Heart right ventricle (tissue), 16 donors: ENCODE measurements around the gene BRAT1. TPM values are rescaled to one million over a fixed set of nuclear protein-coding genes. Genes with fewer than 3 reads are reported as not detected.

ENCODE experiments used
- ATAC-seq, 8 donors: fragments of 200-7000 bp; cut with Tn5 transposase; one replicate each; pipeline ENCODE4 v1.9.1; 2020; ENCODE audit warnings: mild to moderate bottlenecking in 8 of 8, moderate library complexity in 8 of 8, moderate number of reproducible peaks in 1 of 8
- DNase-seq, 2 donors: peaks; one replicate each; pipeline ENCODE4 v3.0.0-alpha.2; 2020
- H3K27ac ChIP-seq, 10 donors: fragments of 200-600 bp; sonication (generic) in 2 of 10; one replicate each; pipeline versions ENCODE4 v1.5.0 to v1.8.0; 2020 to 2022; ENCODE audit warnings: mild to moderate bottlenecking in 3 of 10
- H3K27me3 ChIP-seq, 7 donors: fragments of 200-600 bp; one replicate each; pipeline ENCODE4 v1.8.0; 2021 to 2022; ENCODE audit warnings: mild to moderate bottlenecking in 2 of 7
- H3K36me3 ChIP-seq, 9 donors: fragments of 200-600 bp; sonication (generic) in 1 of 9; one replicate each; pipeline versions ENCODE4 v1.5.0 to v1.8.0; 2020 to 2022; ENCODE audit warnings: mild to moderate bottlenecking in 2 of 9
- H3K4me1 ChIP-seq, 9 donors: fragments of 200-600 bp; sonication (generic) in 1 of 9; one replicate each; pipeline versions ENCODE4 v1.5.0 to v1.8.0; 2020 to 2022; ENCODE audit warnings: mild to moderate bottlenecking in 4 of 9
- H3K4me3 ChIP-seq, 10 donors: fragments of 200-600 bp; sonication (generic) in 2 of 10; one replicate each; pipeline versions ENCODE4 v1.5.0 to v1.8.0; 2020 to 2022; ENCODE audit warnings: mild to moderate bottlenecking in 7 of 10, moderate library complexity in 2 of 10
- H3K9me3 ChIP-seq, 11 donors: fragments of 200-600 bp in 10 of 11; sonication (generic) in 2 of 11; one replicate each; pipeline versions ENCODE4 v1.5.0 to v1.8.0; 2013 to 2022; ENCODE audit warnings: mild to moderate bottlenecking in 2 of 11, control low read depth in 1 of 11, moderate library complexity in 1 of 11
- WGBS, 2 donors: extraction: QIAGEN DNeasy Blood & Tissue Kit; methylation state at CpG; one replicate each; pipeline ENCODE4 v1.1.7; 2013; ENCODE audit warnings: inconsistent platforms in 1 of 2; 5-methylcytosine and 5-hydroxymethylcytosine counted together
- intact Hi-C, 10 donors: fragments of 100-400 bp; cut with DNase I; formaldehyde crosslinking; loops; one replicate each; pipeline versions ENCODE4 v1.11.1 to v1.14.2; 2022
- microRNA-seq, 2 donors: library from miRNA; unstranded; fragments of <30 nt; microRNA quantifications; one replicate each; pipeline ENCODE4 v1.2.0, GENCODE V29; 2021
- polyA plus RNA-seq, 2 donors: library from polyadenylated mRNA; stranded (reverse); fragments of 200-250 nt; gene quantifications; one replicate each; pipeline ENCODE4 v1.2.3, GENCODE V29; 2013
- total RNA-seq, 10 donors: library from RNA; stranded (reverse); fragmentation: NEBNext Ultra II Directional in 3 of 10; extraction: Animal tissue kit (Norgen Biotek cat#: 25700) in 3 of 10; gene quantifications; one replicate each; pipeline versions ENCODE4 v1.2.1 to v1.2.4, GENCODE V29; 2021 to 2023
- TF ChIP-seq, protein P1 (sequence below), 9 donors: fragments of 200-600 bp; sonication (generic) in 2 of 9; IDR thresholded peaks; one replicate each; pipeline versions ENCODE4 v1.5.0 to v1.8.0; 2021 to 2022; ENCODE audit warnings: antibody characterized with exemption in 9 of 9, mild to moderate bottlenecking in 5 of 9, moderate library complexity in 1 of 9
- donor health status: Arrhythmogenic right ventricular cardiomyopathy.
- donor health status: ischemic (EF 13 %, LVEDD 7.1; RV severe dilation, severe dysfunction).
- donor health status: healthy with polysubstance abuse.
- donor health status: DM: no; HTN: yes; CAD: no.
- donor health status: DM: no; HTN: no; CAD: no.
- donor health status: ischemic (EF 25% LVEDD 6.9; RV normal size, moderate dysfunction).
- donor health status: ischemic (EF 25% LVEDD 5.7; RV mildly dilated, moderate dysfunction).
- donor health status: healthy.
- donor health status: DM: yes; HTN: yes; CAD: no.
- donor health status: Ischemic cardiomyopathy.
- donor health status: ischemic (EF 35%, LVEDD 5.7; RV mildly dilated, moderate dysfunction).
- donor health status: nonischemic (EF 11% LVEDD 7.7; RV severe dilation, severe dysfunction).
- donor health status: DM: yes; HTN: yes; CAD: no.
- donor health status: PGD.
- donor health status: ischemic (EF 29% LVEDD 5.4; RV normal size, mild dysfunction).
- donor health status: nonischemic (EF 23%, LVEDD 6.1; RV moderate dilation, normal function).

The BRAT1 gene
- total and polyA plus RNA-seq, 12 donors = 10.6 to 22.8 (median 13.9) TPM

DNA sequence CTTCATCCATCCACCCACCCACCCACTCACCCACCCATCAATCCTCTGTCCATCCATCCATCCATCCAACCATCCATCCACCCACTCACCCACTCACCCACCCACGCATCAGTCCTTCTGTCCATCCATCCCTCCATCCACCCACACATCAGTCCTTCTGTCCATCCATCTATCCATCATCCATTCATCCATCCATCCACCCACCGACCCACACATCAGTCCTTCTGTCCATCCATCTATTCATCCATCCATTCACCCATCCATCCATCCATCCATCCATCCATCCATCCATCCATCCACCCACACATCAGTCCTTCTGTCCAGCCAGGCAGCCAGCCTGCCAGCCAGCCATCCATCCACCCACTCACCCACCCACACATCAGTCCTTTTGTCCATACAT, 63.3 kb downstream of the BRAT1 start:
- ATAC-seq (no peak), DNase-seq (no peak)
- Histone ChIP-seq H3K27me3 (peaks cover 0 to 7% (median 0%) of the 10 kb centered on the region in 7 donors), H3K36me3 (no peaks in the 10 kb centered on the region), H3K4me3 (no peak overlapping the region), H3K4me1 (peaks cover 31 to 67% (median 57%) of the 10 kb centered on the region in 9 donors), H3K27ac (no peak overlapping the region), H3K9me3 (no peaks in the 10 kb centered on the region)
- intact Hi-C loops = no loop called here
- 96 to 98% methylated on average over 2 of the region's 2 CpGs for WGBS, 2 donors
- TF ChIP-seq, protein P1, sequence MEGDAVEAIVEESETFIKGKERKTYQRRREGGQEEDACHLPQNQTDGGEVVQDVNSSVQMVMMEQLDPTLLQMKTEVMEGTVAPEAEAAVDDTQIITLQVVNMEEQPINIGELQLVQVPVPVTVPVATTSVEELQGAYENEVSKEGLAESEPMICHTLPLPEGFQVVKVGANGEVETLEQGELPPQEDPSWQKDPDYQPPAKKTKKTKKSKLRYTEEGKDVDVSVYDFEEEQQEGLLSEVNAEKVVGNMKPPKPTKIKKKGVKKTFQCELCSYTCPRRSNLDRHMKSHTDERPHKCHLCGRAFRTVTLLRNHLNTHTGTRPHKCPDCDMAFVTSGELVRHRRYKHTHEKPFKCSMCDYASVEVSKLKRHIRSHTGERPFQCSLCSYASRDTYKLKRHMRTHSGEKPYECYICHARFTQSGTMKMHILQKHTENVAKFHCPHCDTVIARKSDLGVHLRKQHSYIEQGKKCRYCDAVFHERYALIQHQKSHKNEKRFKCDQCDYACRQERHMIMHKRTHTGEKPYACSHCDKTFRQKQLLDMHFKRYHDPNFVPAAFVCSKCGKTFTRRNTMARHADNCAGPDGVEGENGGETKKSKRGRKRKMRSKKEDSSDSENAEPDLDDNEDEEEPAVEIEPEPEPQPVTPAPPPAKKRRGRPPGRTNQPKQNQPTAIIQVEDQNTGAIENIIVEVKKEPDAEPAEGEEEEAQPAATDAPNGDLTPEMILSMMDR (IDR thresholded peaks at IDR 0.05) = no peak

DNA sequence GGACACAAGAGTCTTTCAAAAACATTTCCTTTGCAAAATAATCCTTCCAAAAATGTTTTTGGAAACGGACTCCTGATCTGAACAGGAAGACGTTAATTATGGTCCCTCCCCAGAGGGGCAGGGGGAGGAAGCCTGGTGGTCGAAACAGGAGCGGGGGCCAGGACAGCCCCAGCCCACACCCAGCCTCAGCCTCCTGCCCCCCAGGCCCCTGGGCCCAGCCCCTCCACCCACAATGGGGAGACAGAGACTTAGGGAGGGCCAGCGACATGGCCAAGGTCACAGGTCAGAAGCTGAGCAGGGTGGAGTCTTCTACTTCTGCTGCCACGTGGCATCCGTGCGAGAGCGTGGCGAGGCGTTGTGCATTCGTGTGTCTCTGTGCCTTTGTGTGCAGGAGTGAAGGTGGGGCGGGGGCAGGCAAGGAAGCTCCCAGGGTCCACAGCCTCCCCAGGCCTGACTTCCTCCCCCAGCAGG, 65.1 kb downstream of the BRAT1 start:
- intact Hi-C loops = no loop called here
- peak overlapping the region in 9 of 10 donors; percentile 26 to 88 (median 75) for H3K27ac ChIP-seq
- ATAC-seq (peak in 7 of 8 donors; percentile 4 to 36 (median 20)), DNase-seq (no peak)
- no peak overlapping the region for H3K4me3 ChIP-seq
- H3K27me3 ChIP-seq = peaks cover 0 to 7% (median 0%) of the 10 kb centered on the region in 7 donors
- TF ChIP-seq, protein P1 (IDR thresholded peaks at IDR 0.05) = no peak
- H3K4me1 ChIP-seq = peaks cover 31 to 66% (median 57%) of the 10 kb centered on the region in 9 donors
- no peaks in the 10 kb centered on the region for H3K9me3 ChIP-seq
- 50 to 56% methylated on average over 13 of the region's 13 CpGs for WGBS, 2 donors
- no peaks in the 10 kb centered on the region for H3K36me3 ChIP-seq

GRCh38 chr7:2488681-2489080, 66.6 kb downstream of the BRAT1 start:
- H3K27ac ChIP-seq = peak overlapping the region in 8 of 10 donors; percentile 39 to 88 (median 68)
- H3K9me3 ChIP-seq = no peaks in the 10 kb centered on the region
- H3K4me3 ChIP-seq = no peak overlapping the region
- H3K4me1 ChIP-seq = peaks cover 25 to 60% (median 47%) of the 10 kb centered on the region in 9 donors
- no peak for DNase-seq
- ATAC-seq = peak in 4 of 8 donors; percentile 3 to 7 (median 4)
- TF ChIP-seq, protein P1 (IDR thresholded peaks at IDR 0.05) = no peak
- 22 to 25% methylated on average over 8 to 9 of the region's 9 CpGs for WGBS, 2 donors
- peaks cover 0 to 7% (median 0%) of the 10 kb centered on the region in 7 donors for H3K27me3 ChIP-seq
- no peaks in the 10 kb centered on the region for H3K36me3 ChIP-seq
- intact Hi-C loops = loop anchor here in 1 of 10 donors (5.0 kb wide), 1 partner anchor 34 kb away; no protein-coding TSS in a partner anchor

- intact Hi-C loops = loop anchor here in 1 of 10 donors (5.0 kb wide), 1 partner anchor 34 kb away; no protein-coding TSS in a partner anchor
- H3K4me3 ChIP-seq = no peak overlapping the region
- peaks cover 0 to 7% (median 0%) of the 10 kb centered on the region in 7 donors for H3K27me3 ChIP-seq
- 42 to 49% methylated on average over 8 of the region's 8 CpGs for WGBS, 2 donors
- H3K9me3 ChIP-seq = peaks cover 0 to 3% (median under 1%) of the 10 kb centered on the region in 11 donors
- peak overlapping the region in 8 of 10 donors; percentile 39 to 88 (median 68) for H3K27ac ChIP-seq
- H3K36me3 ChIP-seq = no peaks in the 10 kb centered on the region
- ATAC-seq (peak; percentile 28 to 81 (median 38)), DNase-seq (no peak)
- H3K4me1 ChIP-seq = peaks cover 22 to 60% (median 43%) of the 10 kb centered on the region in 9 donors
- TF ChIP-seq, protein P1 (IDR thresholded peaks at IDR 0.05) = no peak
Observed at GRCh38 chr7:2488272-2488645, 67.1 kb downstream of the BRAT1 start.

Small RNA genes within 50 kb of the gene (microRNA-seq; reads per million reads assigned to microRNA genes)
- 0 reads per million in 2 donors for gene MIR4648

Other genes with a start within 250 kb of the BRAT1 start
- 10 to 100 TPM; 15.6 to 31.8 (median 21.6) TPM for gene SNX8, start 241.1 kb downstream of the BRAT1 start, total RNA-seq
- 10 to 100 TPM; 14.7 to 19.7 TPM for gene SNX8, start 241.1 kb downstream of the BRAT1 start, polyA plus RNA-seq
- 100 to 1,000 TPM in 1 of 10 donors, 10 to 100 TPM in 9; 64.0 to 102 (median 68.2) TPM for gene EIF3B, start 200.7 kb downstream of the BRAT1 start, total RNA-seq
- gene EIF3B, start 200.7 kb downstream of the BRAT1 start, polyA plus RNA-seq = 10 to 100 TPM; 48.6 to 81.5 TPM
- gene CHST12, start 151.9 kb downstream of the BRAT1 start, total RNA-seq = 10 to 100 TPM; 12.4 to 17.2 (median 14.0) TPM
- 10 to 100 TPM; 13.9 to 15.2 TPM for gene CHST12, start 151.9 kb downstream of the BRAT1 start, polyA plus RNA-seq
- gene GRIFIN, start 79.1 kb downstream of the BRAT1 start, total RNA-seq = not detected
- gene GRIFIN, start 79.1 kb downstream of the BRAT1 start, polyA plus RNA-seq = not detected
- gene LFNG, start 35.8 kb downstream of the BRAT1 start, total RNA-seq = 10 to 100 TPM in 4 of 10 donors, 1 to 10 TPM in 6; 2.4 to 11.8 (median 9.0) TPM
- 10 to 100 TPM in 1 of 2 donors, 1 to 10 TPM in 1; 7.2 to 10.8 TPM for gene LFNG, start 35.8 kb downstream of the BRAT1 start, polyA plus RNA-seq
- 10 to 100 TPM in 4 of 10 donors, 1 to 10 TPM in 6; 7.8 to 13.8 (median 9.4) TPM for gene IQCE, start 3.5 kb upstream of the BRAT1 start, total RNA-seq
- gene IQCE, start 3.5 kb upstream of the BRAT1 start, polyA plus RNA-seq = 1 to 10 TPM; 4.2 to 5.0 TPM
- gene TTYH3, start 76.5 kb upstream of the BRAT1 start, total RNA-seq = 10 to 100 TPM in 4 of 10 donors, 1 to 10 TPM in 6; 7.0 to 37.5 (median 9.0) TPM
- gene TTYH3, start 76.5 kb upstream of the BRAT1 start, polyA plus RNA-seq = 1 to 10 TPM; 8.6 to 10.0 TPM
- gene AMZ1, start 132.7 kb upstream of the BRAT1 start, total RNA-seq = under 1 TPM in 6 of 10 donors, not detected in 4; 0.04 to 0.11 (median 0.07) TPM
- under 1 TPM; 0.04 to 0.07 TPM for gene AMZ1, start 132.7 kb upstream of the BRAT1 start, polyA plus RNA-seq